NCI-H69 (cell line): ENCODE results near the gene PLOD3.
"Not testable (repeated sequence)": the region's sequence is repeated elsewhere in the genome, so short reads cannot be mapped to it uniquely, and the experiment has no call there.

ENCODE experiments used
- DNase-seq: peaks from one replicate; lab custom pipeline; 2025; lab: John Stamatoyannopoulos, UW

Gene PLOD3

GRCh38 chr7:101217388-101218235, at the start of gene PLOD3, which contains the start of gene ZNHIT1:
TSS of gene PLOD3 (minus strand) at chr7:101217581. CDS start at chr7:101217274, 307 bp downstream.
TSS of gene ZNHIT1 (plus strand) at chr7:101218165. CDS start at chr7:101218196, 31 bp downstream.
- DNase-seq, result peak; percentile 99

- no peak for DNase-seq
Measured at GRCh38 chr7:101265622-101266516, 48.5 kb upstream of the PLOD3 start.

GRCh38 chr7:101264102-101264706, 46.8 kb upstream of the PLOD3 start:
- DNase-seq, result not testable (repeated sequence)

GRCh38 chr7:101258243-101258731, 40.9 kb upstream of the PLOD3 start:
- DNase-seq, result no peak

- no peak for DNase-seq
Measured at GRCh38 chr7:101255796-101256195, 38.4 kb upstream of the PLOD3 start.

- not testable (repeated sequence) for DNase-seq
Measured at GRCh38 chr7:101253199-101253598, 35.8 kb upstream of the PLOD3 start.

GRCh38 chr7:101251871-101252659, 34.7 kb upstream of the PLOD3 start:
- peak; percentile 99 for DNase-seq

- no peak for DNase-seq
Measured at GRCh38 chr7:101250324-101250723, 32.9 kb upstream of the PLOD3 start.

GRCh38 chr7:101248276-101248675, 30.9 kb upstream of the PLOD3 start:
- DNase-seq, result peak; percentile 25

GRCh38 chr7:101245147-101245668, 27.8 kb upstream of the PLOD3 start:
- peak; percentile 98 for DNase-seq

GRCh38 chr7:101244375-101245146, 27.2 kb upstream of the PLOD3 start, which contains the start of gene FIS1:
TSS of gene FIS1 (minus strand) at chr7:101245081. CDS start at chr7:101245004, 77 bp downstream.
- DNase-seq, result peak; percentile 94

GRCh38 chr7:101243646-101244374, 26.4 kb upstream of the PLOD3 start:
- DNase-seq, result peak; percentile 32

GRCh38 chr7:101241443-101242349, 24.3 kb upstream of the PLOD3 start:
- DNase-seq, result no peak

- no peak for DNase-seq
Measured at GRCh38 chr7:101241015-101241363, 23.6 kb upstream of the PLOD3 start.

GRCh38 chr7:101240226-101241014, 23.0 kb upstream of the PLOD3 start:
- no peak for DNase-seq

GRCh38 chr7:101239951-101240220, 22.5 kb upstream of the PLOD3 start:
- no peak for DNase-seq

GRCh38 chr7:101239191-101239950, 22.0 kb upstream of the PLOD3 start:
- DNase-seq, result no peak
